GM19438 (cell line): ENCODE measurements around the gene NKAIN2.
"Not testable (repeated sequence)": the region's sequence is repeated elsewhere in the genome, so short reads cannot be mapped to it uniquely, and the experiment has no call there.

ENCODE experiments used
- ATAC-seq: cut with Tn5 transposase; IDR thresholded peaks from one replicate; pipeline ENCODE4 v1.9.1; 2021; ENCODE audit warnings: low read depth; ENCODE audit not compliant: unreplicated experiment

Gene NKAIN2

GRCh38 chr6:124658053-124658452 lies 854.4 kb downstream of the NKAIN2 start:
- ATAC-seq = no peak

GRCh38 chr6:124659427-124659826 lies 855.8 kb downstream of the NKAIN2 start:
- ATAC-seq = no peak

- ATAC-seq = no peak
These were observed 856.5 kb downstream of the NKAIN2 start for GRCh38 chr6:124660185-124660584.

GRCh38 chr6:124661097-124661661 lies 857.5 kb downstream of the NKAIN2 start:
- ATAC-seq = no peak

- ATAC-seq = no peak
These were observed 864.4 kb downstream of the NKAIN2 start for GRCh38 chr6:124668028-124668427.

- ATAC-seq = no peak
These were observed 866.2 kb downstream of the NKAIN2 start for GRCh38 chr6:124669713-124670480.

GRCh38 chr6:124670801-124671200 lies 867.1 kb downstream of the NKAIN2 start:
- ATAC-seq = no peak

- ATAC-seq = no peak
These were observed 867.7 kb downstream of the NKAIN2 start for GRCh38 chr6:124671324-124671723.

GRCh38 chr6:124674042-124674441 lies 870.4 kb downstream of the NKAIN2 start:
- ATAC-seq = no peak

- no peak for ATAC-seq
These were observed 872.4 kb downstream of the NKAIN2 start for GRCh38 chr6:124676033-124676432.

GRCh38 chr6:124677874-124678273 lies 874.2 kb downstream of the NKAIN2 start:
- no peak for ATAC-seq

GRCh38 chr6:124679387-124679786 lies 875.7 kb downstream of the NKAIN2 start:
- no peak for ATAC-seq

- ATAC-seq = no peak
These were observed 879.1 kb downstream of the NKAIN2 start for GRCh38 chr6:124682751-124683150.

- no peak for ATAC-seq
These were observed 879.8 kb downstream of the NKAIN2 start for GRCh38 chr6:124683507-124683906.

- no peak for ATAC-seq
These were observed 881.0 kb downstream of the NKAIN2 start for GRCh38 chr6:124684621-124685020.

GRCh38 chr6:124688369-124688768 lies 884.7 kb downstream of the NKAIN2 start:
- no peak for ATAC-seq

GRCh38 chr6:124694139-124694705 lies 890.6 kb downstream of the NKAIN2 start:
- no peak for ATAC-seq

GRCh38 chr6:124699038-124699437 lies 895.4 kb downstream of the NKAIN2 start:
- no peak for ATAC-seq

- no peak for ATAC-seq
These were observed 899.9 kb downstream of the NKAIN2 start for GRCh38 chr6:124703541-124703940.

GRCh38 chr6:124712532-124712931 lies 908.9 kb downstream of the NKAIN2 start:
- not testable (repeated sequence) for ATAC-seq

GRCh38 chr6:124714728-124715127 lies 911.1 kb downstream of the NKAIN2 start:
- no peak for ATAC-seq

- no peak for ATAC-seq
These were observed 916.2 kb downstream of the NKAIN2 start for GRCh38 chr6:124719913-124720312.
